GM12892 (cell line): ENCODE measurements around the gene MKS1.
A peak's percentile ranks its signal among the peaks of the same experiment; 100 is the strongest.

Experiments
- DNase-seq: peaks from one replicate; pipeline ENCODE4 v3.0.0; 2011; ENCODE audit not compliant: insufficient read length
- FAIRE-seq: peaks from 2 replicates; lab custom pipeline; 2011; peaks lifted over from hg19 to GRCh38; lab: Jason Lieb, UNC
- POLR2A ChIP-seq: IDR thresholded peaks from 2 replicates; pipeline ENCODE4 v1.6.1; 2011; ENCODE audit warnings: low read depth, low read length, control low read depth
- POLR2AphosphoS5 ChIP-seq: IDR thresholded peaks from 2 replicates; pipeline ENCODE4 v1.6.1; 2011; ENCODE audit warnings: low read depth, low read length, control low read depth
- TAF1 ChIP-seq: IDR thresholded peaks from 2 replicates; pipeline ENCODE4 v1.6.1; 2011; ENCODE audit warnings: low read depth, mild to moderate bottlenecking, control low read depth, low read length, borderline replicate concordance

Gene MKS1

DNA sequence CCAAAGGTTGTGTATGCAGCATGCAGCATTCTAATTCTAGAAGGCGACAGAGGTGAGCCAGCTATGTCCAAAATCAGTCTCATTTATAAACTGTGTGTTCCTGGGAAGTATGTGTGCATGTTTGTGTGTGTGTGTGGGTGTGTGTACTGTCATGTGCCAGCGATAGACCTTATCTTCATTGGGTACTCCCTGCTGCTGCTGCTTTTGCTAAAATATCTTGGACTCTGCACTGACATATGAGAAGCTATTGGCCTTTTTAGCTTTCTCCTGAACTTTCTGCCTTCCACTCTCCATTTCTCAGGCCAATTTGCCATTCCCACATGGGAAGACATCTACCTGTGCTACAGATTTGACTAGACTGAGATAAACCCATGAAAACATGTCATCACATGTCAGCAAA, 17.3 kb upstream of the MKS1 start:
- TF ChIP-seq POLR2AphosphoS5 (no peak), TAF1 (no peak), POLR2A (no peak)
- no peak for FAIRE-seq
- DNase-seq: no peak

DNA sequence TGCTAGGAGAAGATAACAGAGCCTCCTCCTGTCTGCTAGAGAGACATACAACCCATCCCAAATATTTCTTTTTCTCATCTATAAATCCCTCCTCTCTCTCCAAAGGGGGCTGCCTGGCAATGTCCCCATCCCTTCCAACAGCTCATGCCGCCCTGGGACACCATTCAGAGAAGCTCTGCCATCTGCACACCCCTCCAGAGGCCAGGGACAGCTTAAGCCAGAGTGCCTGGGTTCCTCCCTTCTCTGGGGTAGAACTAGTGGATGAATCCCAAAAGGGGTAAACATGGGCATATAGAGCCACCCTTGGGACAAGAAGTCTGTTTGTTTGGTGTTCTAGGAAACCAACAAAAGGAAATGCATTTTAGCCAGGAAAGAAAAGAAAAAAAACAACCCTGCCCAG, 16.8 kb upstream of the MKS1 start:
- no peak for TF ChIP-seq POLR2A
- no peak for TF ChIP-seq POLR2AphosphoS5
- no peak for TF ChIP-seq TAF1
- FAIRE-seq (no peak), DNase-seq (no peak)

DNA sequence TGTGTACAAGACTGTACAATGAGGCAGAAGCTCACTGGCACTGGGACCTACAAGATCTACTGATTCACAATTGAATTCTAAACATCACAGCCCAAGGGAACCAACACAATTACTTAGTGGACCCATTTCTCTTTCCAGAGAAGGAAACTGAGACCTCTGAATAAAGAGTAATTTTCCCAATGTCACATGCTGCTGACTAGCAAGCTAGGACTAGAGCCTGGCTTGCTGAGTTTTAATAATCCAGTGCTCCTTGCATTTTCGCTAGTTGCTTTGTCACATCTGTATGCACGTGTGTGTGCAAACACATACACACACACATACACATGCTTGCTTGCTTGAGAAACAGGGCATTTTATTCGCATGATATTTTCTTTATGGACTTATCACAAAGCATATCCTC, 15.5 kb upstream of the MKS1 start:
- no peak for TF ChIP-seq POLR2A
- no peak for TF ChIP-seq TAF1
- TF ChIP-seq POLR2AphosphoS5: no peak
- FAIRE-seq: peak; percentile 27
- no peak for DNase-seq

DNA sequence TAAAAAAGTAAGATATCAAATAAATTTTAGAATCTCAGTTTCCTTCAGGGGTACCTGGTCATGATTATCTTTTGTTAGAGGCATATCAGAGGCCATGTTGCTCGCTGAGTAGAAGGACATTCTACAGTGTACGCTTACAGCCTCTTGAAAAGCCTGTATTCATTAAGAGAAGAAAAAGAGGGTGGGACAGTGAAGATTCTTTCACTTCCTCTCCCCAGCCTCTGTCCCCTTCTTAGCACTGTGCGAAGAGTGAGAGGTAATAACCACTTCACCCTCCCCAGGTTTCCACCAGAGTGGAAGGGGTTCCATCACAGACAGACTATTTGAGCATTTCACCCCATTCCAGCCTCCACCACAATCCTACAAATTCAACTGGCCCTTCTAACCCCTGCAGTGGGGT, 14.5 kb upstream of the MKS1 start:
- FAIRE-seq: peak; percentile 74
- peak; percentile 52 for DNase-seq
- TF ChIP-seq POLR2AphosphoS5: no peak
- TF ChIP-seq POLR2A: no peak
- no peak for TF ChIP-seq TAF1

DNA sequence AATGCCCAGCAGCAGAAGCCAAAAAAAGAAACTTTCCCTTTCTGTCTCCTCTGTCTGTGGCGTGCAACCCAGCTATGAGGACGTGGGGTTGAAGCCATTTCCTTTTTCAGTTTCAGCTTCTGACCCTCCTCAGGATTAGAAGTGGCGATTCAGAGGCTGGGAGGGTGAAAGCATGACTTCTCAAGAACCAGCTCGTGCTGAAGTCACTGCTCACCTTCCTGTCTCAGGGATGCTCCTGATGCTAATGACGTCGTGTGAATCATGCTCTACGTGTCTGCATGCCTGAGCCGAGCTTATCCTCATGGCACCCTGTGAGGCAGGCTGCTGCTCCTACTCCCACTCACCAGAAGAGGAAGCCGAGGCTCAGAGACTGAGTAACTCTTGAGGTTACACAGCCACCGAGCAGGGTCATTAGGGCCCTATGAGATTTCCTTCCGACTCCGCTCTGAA, 13.7 kb upstream of the MKS1 start:
- peak; percentile 43 for DNase-seq
- FAIRE-seq: peak; percentile 93

DNA sequence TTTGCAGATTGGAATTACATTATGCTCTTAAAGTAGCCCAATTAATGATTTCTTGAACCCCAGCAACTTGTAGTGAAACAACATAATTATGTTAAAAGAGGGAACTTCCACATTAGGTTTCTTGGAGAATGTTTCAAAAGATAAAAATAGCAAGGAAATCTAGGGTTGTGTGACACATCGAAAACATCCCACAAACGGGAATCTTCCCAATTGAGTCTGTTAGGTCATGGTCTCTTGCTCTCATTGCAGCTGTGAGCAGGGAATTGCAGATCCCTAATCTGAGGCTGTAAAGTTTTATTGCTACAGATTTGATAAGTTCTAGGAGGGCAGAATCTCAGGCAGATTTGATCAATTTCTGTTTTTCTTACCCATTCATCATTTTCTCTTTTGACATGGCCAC, 12.6 kb upstream of the MKS1 start:
- DNase-seq: no peak
- TF ChIP-seq POLR2AphosphoS5 (no peak), TAF1 (no peak), POLR2A (no peak)
- FAIRE-seq: no peak

More for the DNA sequence above, 13.7 kb upstream of the MKS1 start:
- TF ChIP-seq TAF1: no peak
- TF ChIP-seq POLR2A: no peak
- TF ChIP-seq POLR2AphosphoS5: no peak

DNA sequence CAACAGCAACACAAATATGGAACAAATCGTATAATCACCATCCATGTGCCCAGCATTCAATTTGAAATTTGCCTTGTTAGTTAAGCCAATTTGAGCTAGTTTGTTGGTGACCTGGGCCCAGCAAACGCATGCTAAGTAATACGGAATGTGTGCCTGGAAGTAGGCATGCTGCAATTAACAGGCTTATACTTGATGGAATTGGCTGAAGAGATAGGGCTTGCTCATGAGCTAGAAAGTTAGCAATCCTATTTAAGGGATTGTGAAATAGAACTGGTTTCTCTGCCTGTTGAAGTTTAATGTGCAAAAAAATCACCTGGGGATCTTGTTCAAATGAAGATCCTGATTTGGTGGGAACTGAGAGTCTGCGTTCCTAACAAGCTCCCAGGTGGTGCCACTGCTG, 10.8 kb upstream of the MKS1 start:
- DNase-seq: no peak
- no peak for FAIRE-seq
- TF ChIP-seq POLR2A (no peak), POLR2AphosphoS5 (no peak), TAF1 (no peak)

DNA sequence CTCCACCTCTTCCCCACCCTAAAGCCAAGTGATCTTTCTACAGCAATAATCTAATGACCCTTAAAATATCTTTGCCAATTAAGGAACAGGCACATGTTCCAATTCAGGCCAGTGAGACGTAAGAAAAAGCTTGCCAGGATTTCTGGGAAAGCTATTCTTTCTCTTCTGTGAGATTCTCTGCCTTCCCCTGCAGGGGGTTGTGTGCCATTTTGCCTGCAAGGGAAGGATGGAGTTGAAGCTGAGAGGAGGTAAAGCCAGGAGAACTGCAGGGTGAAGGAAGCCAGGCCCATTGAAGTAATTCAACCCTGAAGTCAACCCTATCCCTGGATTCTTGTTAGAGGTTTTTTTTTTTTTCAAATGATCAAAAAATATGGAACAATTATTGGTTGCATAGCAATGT, 10.3 kb upstream of the MKS1 start:
- DNase-seq (no peak), FAIRE-seq (no peak)
- TF ChIP-seq POLR2A: no peak

DNA sequence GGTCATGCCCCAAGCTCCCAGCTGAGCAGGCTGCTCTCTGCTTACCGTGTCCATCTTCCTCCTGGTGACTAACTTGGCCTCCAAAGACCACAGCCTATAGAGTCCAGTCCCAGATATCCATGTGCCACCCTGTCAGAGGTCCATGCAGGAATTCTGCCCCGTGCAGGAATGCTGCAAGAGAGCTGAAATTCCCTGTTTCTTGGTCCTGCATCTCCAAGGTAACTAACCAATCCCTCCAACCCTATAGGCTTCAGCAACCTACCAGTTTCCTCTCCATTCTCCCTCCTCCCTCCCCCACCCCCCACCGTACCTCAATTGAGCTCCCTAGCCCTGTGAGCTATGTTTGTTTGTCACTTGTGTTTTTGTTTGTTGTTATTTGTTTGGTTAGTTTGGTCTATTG, 9.6 kb upstream of the MKS1 start:
- no peak for TF ChIP-seq TAF1
- TF ChIP-seq POLR2AphosphoS5: no peak
- TF ChIP-seq POLR2A: no peak
- DNase-seq: no peak
- FAIRE-seq: no peak

DNA sequence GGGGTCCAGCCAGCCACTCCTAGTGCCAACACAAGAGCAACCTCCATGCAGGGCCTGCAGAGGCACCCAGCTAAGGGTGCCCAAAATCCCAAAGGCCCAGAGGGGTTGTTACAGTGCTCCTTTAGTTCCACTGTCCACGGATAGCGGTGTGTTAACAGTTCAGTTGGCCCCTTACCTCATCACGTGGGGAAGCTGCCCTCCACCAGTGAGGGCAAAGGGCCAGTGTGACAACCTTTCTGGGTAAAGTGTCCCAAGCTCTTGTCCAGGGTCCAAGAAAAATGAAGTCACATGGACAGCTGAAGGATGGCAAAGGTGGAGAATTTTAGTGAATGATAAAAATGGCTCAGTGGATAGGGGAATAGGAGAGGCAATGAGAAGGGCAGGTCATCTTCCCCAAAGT, 8.7 kb upstream of the MKS1 start:
- no peak for DNase-seq

DNA sequence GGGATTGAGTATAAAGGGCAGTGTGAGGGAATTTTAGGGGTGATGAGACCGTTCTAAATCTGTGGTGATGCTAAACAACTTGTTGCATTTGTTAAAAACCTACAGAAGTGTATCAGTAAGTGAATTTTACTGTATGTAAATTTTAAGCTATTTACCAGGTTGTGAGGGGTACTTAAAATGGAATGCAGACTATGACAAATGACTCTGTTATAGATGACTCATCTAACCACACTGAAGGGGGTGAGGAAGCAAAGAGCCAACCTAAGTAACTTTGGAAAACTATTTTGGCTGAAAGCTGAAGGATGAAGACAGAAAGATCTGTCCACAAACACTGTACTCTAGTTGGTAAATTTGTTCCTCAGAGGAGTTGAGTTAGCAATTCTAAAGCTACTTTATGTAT, 5.3 kb upstream of the MKS1 start:
- DNase-seq (no peak), FAIRE-seq (no peak)
- TF ChIP-seq POLR2AphosphoS5 (no peak), TAF1 (no peak), POLR2A (no peak)

More for the DNA sequence above, 8.7 kb upstream of the MKS1 start:
- no peak for FAIRE-seq
- TF ChIP-seq POLR2AphosphoS5: no peak

DNA sequence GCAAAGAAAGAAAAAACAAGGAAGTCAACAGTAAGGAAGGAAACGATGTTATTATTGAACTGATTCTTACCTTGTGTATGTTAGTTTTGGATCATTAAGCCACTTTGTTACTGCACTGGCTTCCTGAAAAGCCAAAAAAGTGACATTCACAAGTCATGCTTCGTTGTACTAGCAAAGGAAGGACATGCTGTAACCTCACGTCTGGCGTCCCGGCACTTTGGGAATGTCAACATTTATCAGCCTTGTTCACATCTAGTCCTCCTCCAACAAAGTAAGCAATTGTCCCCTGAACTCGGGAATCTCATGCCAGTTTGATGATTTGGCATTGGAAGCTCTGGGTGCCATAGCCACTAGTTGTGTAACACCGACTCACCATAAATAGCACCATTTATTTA, 731 bp upstream of the MKS1 start:
- DNase-seq (no peak), FAIRE-seq (no peak)
- TF ChIP-seq TAF1 (no peak), POLR2AphosphoS5 (no peak), POLR2A (no peak)

DNA sequence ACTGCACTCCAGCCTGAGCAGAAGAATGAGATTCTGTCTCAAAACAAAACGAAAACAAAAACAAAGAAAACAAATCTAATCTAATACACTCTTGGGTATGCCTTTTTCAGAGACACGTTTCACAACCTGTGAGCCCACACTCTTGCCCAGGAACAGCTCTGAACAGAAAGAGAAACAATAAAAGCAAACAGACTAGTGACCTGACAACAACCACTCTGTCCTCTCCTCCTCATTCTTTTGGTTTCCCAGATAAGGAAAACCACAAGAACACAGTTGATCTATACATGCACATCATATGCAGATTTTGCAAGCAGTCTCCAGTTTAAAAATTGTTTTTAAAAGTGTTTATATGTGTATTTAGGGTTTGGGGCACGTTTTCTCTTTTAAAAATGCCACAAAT, 1.3 kb downstream of the MKS1 start:
- DNase-seq (no peak), FAIRE-seq (no peak)
- no peak for TF ChIP-seq TAF1
- TF ChIP-seq POLR2AphosphoS5: no peak
- TF ChIP-seq POLR2A: no peak

DNA sequence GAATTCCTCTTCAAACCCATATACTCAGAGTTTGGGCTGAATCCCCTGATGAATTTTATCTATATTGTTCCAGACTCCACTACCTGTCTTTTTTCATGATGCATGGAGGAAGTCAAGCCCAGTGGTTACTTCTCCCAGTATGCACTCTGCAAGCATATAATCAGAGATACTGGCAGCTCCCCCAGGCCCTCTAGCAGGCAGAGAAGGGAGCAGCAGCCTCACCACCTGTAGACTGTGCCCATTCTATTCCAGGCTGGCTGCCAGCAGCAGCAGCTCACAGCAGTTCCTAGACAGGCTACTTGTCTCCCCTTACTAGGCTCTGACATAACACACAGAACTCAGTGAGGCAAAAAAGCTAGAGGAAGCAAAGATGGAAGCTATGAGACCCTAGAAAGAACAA, 3.4 kb downstream of the MKS1 start:
- no peak for FAIRE-seq

More for the DNA sequence above, 3.4 kb downstream of the MKS1 start:
- no peak for DNase-seq
- TF ChIP-seq POLR2A (no peak), POLR2AphosphoS5 (no peak), TAF1 (no peak)
